HCT116 (cell line): ENCODE results near the gene PRB2. TPM values are rescaled to one million over a fixed set of nuclear protein-coding genes. Genes with fewer than 3 reads are reported as not detected.

Experiments used
- ATAC-seq: fragments of 200-7000 bp; cut with Tn5 transposase; 2 replicates; pipeline ENCODE4 v1.9.1; 2020; ENCODE audit warnings: mild to moderate bottlenecking, moderate library complexity
- BruUV-seq: library from RNA; stranded (reverse); fragments of 400-500 nt; replicated peaks from 2 replicates; lab custom pipeline; 2021; lab: Mats Ljungman, UMichigan
- CTCF ChIA-PET: fragments of 300-600 bp; sonication (Branson Sonifier 250); formaldehyde crosslinking; loops from one replicate; lab custom pipeline; 2021; ENCODE audit warnings: antibody characterized with exemption; lab: Charles Lee
- POLR2A ChIA-PET: fragments of 300-600, 350-600 bp; sonication (Branson Sonifier 250); formaldehyde crosslinking; loops from one replicate; lab custom pipeline; 2021; ENCODE audit warnings: antibody characterized with exemption; lab: Charles Lee
- RAD21 ChIA-PET, 2 experiments: fragments of 300-600 bp; sonication (Branson Sonifier 250); formaldehyde crosslinking; loops; one replicate each; lab custom pipeline; 2023; ENCODE audit warnings: low total read pairs in 2 of 2; ENCODE audit not compliant: uncharacterized antibody in 2 of 2, unreplicated experiment in 2 of 2, low non-redundant PET in 1 of 2; lab: Charles Lee
- DNase-seq: peaks from one replicate; pipeline ENCODE4 v3.0.0-alpha.2; 2010; ENCODE audit warnings: low read depth, low spot score
- H2AFZ ChIP-seq: fragments of 200-600 bp; shearing (Covaris generic), sonication (generic); 2 replicates; pipeline ENCODE4 v1.6.1; 2017; ENCODE audit warnings: low read depth, mixed run types, mixed read lengths, antibody characterized with exemption, low read length; ENCODE audit not compliant: poor library complexity, severe bottlenecking
- H3K27ac ChIP-seq: 2 replicates; pipeline ENCODE4 v1.5.1; 2012; ENCODE audit warnings: low read depth, low read length
- H3K27me3 ChIP-seq: fragments of 200-600 bp; sonication (generic); 2 replicates; pipeline ENCODE4 v1.6.1; 2016; ENCODE audit warnings: mixed run types, low read length, mixed read lengths; ENCODE audit not compliant: insufficient read depth
- H3K36me3 ChIP-seq, 2 experiments: fragments of 200-500 bp in 1 of 2; fragments of 200-600 bp in 1 of 2; sonication (Bioruptor generic) in 1 of 2; sonication (generic) in 1 of 2; 2 replicates each; pipeline versions ENCODE4 v1.5.1 to v1.6.1; 2014 to 2016; ENCODE audit warnings: low read length in 2 of 2, inconsistent platforms in 1 of 2, mixed read lengths in 1 of 2, mixed run types in 1 of 2; ENCODE audit not compliant: insufficient read depth in 2 of 2, control insufficient read depth in 1 of 2
- H3K4me1 ChIP-seq, 2 experiments: fragments of 200-600 bp in 1 of 2; sonication (generic) in 1 of 2; 2 replicates each; pipeline versions ENCODE4 v1.5.1 to v1.6.1; 2012 to 2017; ENCODE audit warnings: low read length in 2 of 2, inconsistent platforms in 1 of 2, mild to moderate bottlenecking in 1 of 2, mixed read lengths in 1 of 2, mixed run types in 1 of 2, moderate library complexity in 1 of 2; ENCODE audit not compliant: insufficient read depth in 2 of 2, control insufficient read depth in 1 of 2
- H3K4me2 ChIP-seq: fragments of 200-600 bp; sonication (generic); 2 replicates; pipeline ENCODE4 v1.6.1; 2017; ENCODE audit warnings: mixed run types, low read length, mixed read lengths
- H3K4me3 ChIP-seq, 2 experiments: fragments of 200-600 bp in 1 of 2; sonication (generic) in 1 of 2; replicated peaks in 1 of 2; 2 replicates each; pipeline ENCODE4 v1.5.1; 2011 to 2016; ENCODE audit warnings: low read length in 2 of 2, control low read depth in 1 of 2, low read depth in 1 of 2, mild to moderate bottlenecking in 1 of 2, mixed read lengths in 1 of 2, mixed run types in 1 of 2
- H3K79me2 ChIP-seq: fragments of 200-600 bp; sonication (generic); 2 replicates; pipeline ENCODE4 v1.6.1; 2017; ENCODE audit warnings: mild to moderate bottlenecking, mixed run types, low read length, moderate library complexity, mixed read lengths; ENCODE audit not compliant: insufficient read depth
- H3K9ac ChIP-seq: fragments of 200-600 bp; sonication (generic); 2 replicates; pipeline ENCODE4 v1.6.1; 2016; ENCODE audit warnings: low read length, mixed read lengths
- H3K9me2 ChIP-seq: fragments of 200-600 bp; sonication (generic), shearing (Covaris generic); 2 replicates; pipeline ENCODE4 v1.6.1; 2017; ENCODE audit warnings: mixed run types, mild to moderate bottlenecking, moderate library complexity; ENCODE audit not compliant: insufficient read depth
- H3K9me3 ChIP-seq, 2 experiments: fragments of 200-500 bp in 1 of 2; fragments of 200-600 bp in 1 of 2; sonication (Bioruptor generic) in 1 of 2; sonication (generic) in 1 of 2; 2 replicates each; pipeline ENCODE4 v1.6.1; 2014 to 2017; ENCODE audit warnings: low read length in 2 of 2, mixed read lengths in 2 of 2, inconsistent platforms in 1 of 2, low read depth in 1 of 2, mild to moderate bottlenecking in 1 of 2, mixed run types in 1 of 2, moderate library complexity in 1 of 2; ENCODE audit not compliant: control insufficient read depth in 1 of 2, insufficient read depth in 1 of 2
- H4K20me1 ChIP-seq: fragments of 200-600 bp; sonication (generic), shearing (Covaris generic); 2 replicates; pipeline ENCODE4 v1.6.1; 2017; ENCODE audit warnings: mixed run types, mild to moderate bottlenecking, moderate library complexity; ENCODE audit not compliant: insufficient read depth
- CTCF ChIP-seq, 3 experiments: fragments of 200-600 bp in 1 of 3; sonication (generic) in 1 of 3; IDR thresholded peaks in 2 of 3; conservative IDR thresholded peaks in 1 of 3; 2 replicates each; pipeline ENCODE4 v1.5.1; 2012 to 2017; ENCODE audit warnings: low read depth in 2 of 3, low read length in 2 of 3, antibody characterized with exemption in 1 of 3, borderline replicate concordance in 1 of 3, control low read depth in 1 of 3, mild to moderate bottlenecking in 1 of 3, mixed read lengths in 1 of 3, mixed run types in 1 of 3, moderate library complexity in 1 of 3; ENCODE audit not compliant: insufficient read depth in 1 of 3
- EZH2phosphoT487 ChIP-seq: fragments of 200-600 bp; IDR thresholded peaks from 2 replicates; pipeline ENCODE4 v1.6.1; 2018; ENCODE audit warnings: antibody characterized with exemption, borderline replicate concordance
- JUND ChIP-seq: IDR thresholded peaks from 2 replicates; pipeline ENCODE4 v1.6.1; 2012
- POLR2AphosphoS5 ChIP-seq: IDR thresholded peaks from 2 replicates; pipeline ENCODE4 v1.6.1; 2011; ENCODE audit warnings: mild to moderate bottlenecking, low read depth, low read length, moderate library complexity
- RAD21 ChIP-seq: IDR thresholded peaks from 2 replicates; pipeline ENCODE4 v1.6.1; 2012; ENCODE audit warnings: low read depth, mild to moderate bottlenecking
- SP1 ChIP-seq: IDR thresholded peaks from 2 replicates; pipeline ENCODE4 v1.6.1; 2012; ENCODE audit warnings: low read depth
- SRF ChIP-seq: IDR thresholded peaks from 2 replicates; pipeline ENCODE4 v1.6.1; 2012; ENCODE audit warnings: low read depth
- TCF7L2 ChIP-seq: IDR thresholded peaks from 2 replicates; pipeline ENCODE4 v1.7.0; 2011; ENCODE audit warnings: borderline replicate concordance, inconsistent platforms; ENCODE audit not compliant: insufficient read depth, insufficient read length; ENCODE audit errors: extremely low read depth
- YY1 ChIP-seq: IDR thresholded peaks from 2 replicates; pipeline ENCODE4 v1.6.1; 2011; ENCODE audit warnings: low read length, low read depth, moderate library complexity, mild to moderate bottlenecking; ENCODE audit not compliant: insufficient replicate concordance; ENCODE audit errors: extremely low read depth
- ZFX ChIP-seq: fragments of 450-650 bp; IDR thresholded peaks from 2 replicates; pipeline ENCODE4 v1.6.1; 2017
- ZNF274 ChIP-seq: fragments of 200-500 bp; sonication (Bioruptor generic); IDR thresholded peaks from 2 replicates; pipeline ENCODE4 v1.6.1; 2014; ENCODE audit warnings: mild to moderate bottlenecking, low read depth, low read length, inconsistent platforms
- intact Hi-C: fragments of 100-400 bp; cut with micrococcal nuclease; formaldehyde crosslinking; loops from 2 replicates; pipeline ENCODE4 v1.10.0; 2022
- total RNA-seq: library from RNA; stranded (reverse); gene quantifications from one replicate; pipeline ENCODE4 v1.2.1, GENCODE V29; 2021; ENCODE audit not compliant: unreplicated experiment

The PRB2 gene
- total RNA-seq, 1 experiment from 2014 or later: not detected

GRCh38 chr12:11348439-11348838, 46.9 kb downstream of the PRB2 start:
- peaks cover 47% of the 10 kb centered on the region for H3K27me3 ChIP-seq
- no peak for TF ChIP-seq SP1
- no peak for TF ChIP-seq JUND
- no peak for TF ChIP-seq POLR2AphosphoS5
- TF ChIP-seq YY1: no peak
- TF ChIP-seq TCF7L2: no peak
- no peak for TF ChIP-seq EZH2phosphoT487
- no peak for TF ChIP-seq SRF
- no peak for TF ChIP-seq ZNF274
- no peak for TF ChIP-seq ZFX
- TF ChIP-seq RAD21: no peak
- TF ChIP-seq, all 23 proteins: peak for 0
- ChIA-PET CTCF (no interaction called here), RAD21 (no interaction called here), POLR2A (no interaction called here)
- Histone ChIP-seq H3K36me3 (no peaks in the 10 kb centered on the region), H2AFZ (no peak overlapping the region), H3K79me2 (no peaks in the 10 kb centered on the region), H3K4me2 (no peak overlapping the region), H3K4me3 (no peak overlapping the region), H3K4me1 (no peaks in the 10 kb centered on the region), H3K9me2 (no peaks in the 10 kb centered on the region), H3K9ac (no peak overlapping the region), H3K27ac (no peak overlapping the region), H3K9me3 (no peaks in the 10 kb centered on the region), H4K20me1 (no peaks in the 10 kb centered on the region)
- BruUV-seq: no TSS peak
- no peak for ATAC-seq
- intact Hi-C loops: no loop called here
- no peak for DNase-seq

GRCh38 chr12:11347810-11348209, 47.6 kb downstream of the PRB2 start:
- no peaks in the 10 kb centered on the region for H3K4me1 ChIP-seq
- no peak overlapping the region for H3K27ac ChIP-seq
- no peak overlapping the region for H2AFZ ChIP-seq
- H3K4me2 ChIP-seq: no peak overlapping the region
- no TSS peak for BruUV-seq
- no peaks in the 10 kb centered on the region for H3K9me3 ChIP-seq
- H3K79me2 ChIP-seq: no peaks in the 10 kb centered on the region
- ChIA-PET RAD21 (no interaction called here), POLR2A (no interaction called here), CTCF (no interaction called here)
- H4K20me1 ChIP-seq: no peaks in the 10 kb centered on the region
- H3K9ac ChIP-seq: no peak overlapping the region
- no peaks in the 10 kb centered on the region for H3K36me3 ChIP-seq
- peaks cover 49% of the 10 kb centered on the region for H3K27me3 ChIP-seq
- ATAC-seq (peak; percentile 85), DNase-seq (no peak)
- intact Hi-C loops: no loop called here
- H3K9me2 ChIP-seq: no peaks in the 10 kb centered on the region
- peak in 2 of 3 experiments; percentile 42 to 55; a peak in 4 of 6 replicates for TF ChIP-seq CTCF (IDR thresholded peaks at IDR 0.05 in 2 of 3, conservative IDR thresholded peaks at IDR 0.05 in 1 of 3; ENCODE audit: borderline replicate concordance in 1 of 3, insufficient read depth in 1 of 3, low read depth in 2 of 3, low read length in 2 of 3)
- no peak for TF ChIP-seq RAD21
- no peak overlapping the region for H3K4me3 ChIP-seq
